ENCODE results near the gene DRAXIN.

Gene DRAXIN

GRCh38 chr1:11708554-11709350 lies 17.2 kb downstream of the DRAXIN start:
- no peak for TF ChIP-seq CTCF (conservative IDR thresholded peaks at IDR 0.05; ENCODE audit: low read depth, low read length)
- H3K4me3 ChIP-seq (IDR thresholded peaks at IDR 0.05; ENCODE audit: insufficient read depth, low read depth, low read length): no peak overlapping the region
- H3K27ac ChIP-seq: no peak overlapping the region
- no peaks in the 10 kb centered on the region for H3K4me1 ChIP-seq (ENCODE audit: low read depth, poor library complexity, severe bottlenecking)
- H3K79me2 ChIP-seq (ENCODE audit: insufficient read depth, low read depth): no peaks in the 10 kb centered on the region
- H3K36me3 ChIP-seq (ENCODE audit: insufficient read depth): no peaks in the 10 kb centered on the region
- H4K20me1 ChIP-seq (ENCODE audit: insufficient read depth): no peaks in the 10 kb centered on the region
- no peak overlapping the region for H2AFZ ChIP-seq (ENCODE audit: low read depth)
- no peak overlapping the region for H3K9ac ChIP-seq
- peaks cover 78% of the 10 kb centered on the region for H3K27me3 ChIP-seq (ENCODE audit: insufficient read depth, low read depth)
- no peak overlapping the region for H3K4me2 ChIP-seq

GRCh38 chr1:11711490-11711889 lies 20.0 kb downstream of the DRAXIN start:
- TF ChIP-seq CTCF (conservative IDR thresholded peaks at IDR 0.05; ENCODE audit: low read depth, low read length): no peak
- no peaks in the 10 kb centered on the region for H4K20me1 ChIP-seq (ENCODE audit: insufficient read depth)

GRCh38 chr1:11712285-11712684 lies 20.8 kb downstream of the DRAXIN start:
- TF ChIP-seq CTCF (conservative IDR thresholded peaks at IDR 0.05; ENCODE audit: low read depth, low read length): no peak
- Histone ChIP-seq H3K79me2 (ENCODE audit: insufficient read depth, low read depth) (no peaks in the 10 kb centered on the region), H3K36me3 (ENCODE audit: insufficient read depth) (no peaks in the 10 kb centered on the region), H3K4me3 (IDR thresholded peaks at IDR 0.05; ENCODE audit: insufficient read depth, low read depth, low read length) (no peak overlapping the region), H3K4me2 (no peak overlapping the region), H2AFZ (ENCODE audit: low read depth) (no peak overlapping the region), H4K20me1 (ENCODE audit: insufficient read depth) (no peaks in the 10 kb centered on the region), H3K4me1 (ENCODE audit: low read depth, poor library complexity, severe bottlenecking) (no peaks in the 10 kb centered on the region), H3K27me3 (ENCODE audit: insufficient read depth, low read depth) (peaks cover 84% of the 10 kb centered on the region), H3K27ac (no peak overlapping the region), H3K9ac (no peak overlapping the region)

More at GRCh38 chr1:11711490-11711889, 20.0 kb downstream of the DRAXIN start:
- Histone ChIP-seq H3K27ac (no peak overlapping the region), H3K9ac (no peak overlapping the region), H2AFZ (ENCODE audit: low read depth) (no peak overlapping the region), H3K79me2 (ENCODE audit: insufficient read depth, low read depth) (no peaks in the 10 kb centered on the region), H3K36me3 (ENCODE audit: insufficient read depth) (no peaks in the 10 kb centered on the region), H3K4me1 (ENCODE audit: low read depth, poor library complexity, severe bottlenecking) (no peaks in the 10 kb centered on the region), H3K4me3 (IDR thresholded peaks at IDR 0.05; ENCODE audit: insufficient read depth, low read depth, low read length) (no peak overlapping the region), H3K4me2 (no peak overlapping the region), H3K27me3 (ENCODE audit: insufficient read depth, low read depth) (peaks cover 80% of the 10 kb centered on the region)

- no peaks in the 10 kb centered on the region for H3K36me3 ChIP-seq (ENCODE audit: insufficient read depth)
- no peak overlapping the region for H2AFZ ChIP-seq (ENCODE audit: low read depth)
- TF ChIP-seq CTCF (conservative IDR thresholded peaks at IDR 0.05; ENCODE audit: low read depth, low read length): no peak
- peaks cover 81% of the 10 kb centered on the region for H3K27me3 ChIP-seq (ENCODE audit: insufficient read depth, low read depth)
- H3K79me2 ChIP-seq (ENCODE audit: insufficient read depth, low read depth): no peaks in the 10 kb centered on the region
- H3K4me3 ChIP-seq (IDR thresholded peaks at IDR 0.05; ENCODE audit: insufficient read depth, low read depth, low read length): no peak overlapping the region
- no peak overlapping the region for H3K27ac ChIP-seq
- no peak overlapping the region for H3K4me2 ChIP-seq
- H3K9ac ChIP-seq: no peak overlapping the region
- H4K20me1 ChIP-seq (ENCODE audit: insufficient read depth): no peaks in the 10 kb centered on the region
- no peaks in the 10 kb centered on the region for H3K4me1 ChIP-seq (ENCODE audit: low read depth, poor library complexity, severe bottlenecking)
Measured at GRCh38 chr1:11713095-11713494, 21.6 kb downstream of the DRAXIN start.

All from KMS-11 (cell line).